A673 (cell line): ENCODE results near the gene PRMT5.

Source experiments
- CTCF ChIP-seq: fragments of 300-800, 200-600 bp; sonication (generic); conservative IDR thresholded peaks from 2 replicates; pipeline ENCODE4 v1.5.1; 2017; ENCODE audit warnings: low read depth, mild to moderate bottlenecking, antibody characterized with exemption, low read length, moderate library complexity, mixed read lengths
- EZH2 ChIP-seq: fragments of 200-600 bp; sonication (generic); IDR thresholded peaks from 2 replicates; pipeline ENCODE4 v1.6.1; 2017; ENCODE audit warnings: borderline replicate concordance, low read depth, mild to moderate bottlenecking, mixed read lengths, antibody characterized with exemption, low read length; ENCODE audit not compliant: poor library complexity, severe bottlenecking

GRCh38 chr14:22885975-22886374 is 43.2 kb downstream of the PRMT5 start:
- TF ChIP-seq CTCF (no peak), EZH2 (no peak)
